ENCODE measurements around the gene SERPINB3. TPM values are rescaled to one million over a fixed set of nuclear protein-coding genes. Genes with fewer than 3 reads are reported as not detected.

SERPINB3 gene
- not detected in 2 replicates for total RNA-seq

GRCh38 chr18:63661750-63662149, at the start of gene SERPINB3:
Gene SERPINB3 (minus strand): TSS chr18:63661893. CDS start chr18:63661216, 677 bp downstream.

GRCh38 chr18:63702660-63703059, 41.0 kb upstream of the SERPINB3 start, which contains the start of gene SERPINB11:
Gene SERPINB11 (plus strand): TSS chr18:63702960. CDS start chr18:63710194, 7,234 bp downstream.

GRCh38 chr18:63644142-63644541, 17.6 kb downstream of the SERPINB3 start, which contains the start of gene SERPINB4:
Gene SERPINB4 (minus strand): TSS chr18:63644256. CDS start chr18:63643577, 679 bp downstream.

Other genes starting within 250 kb of the SERPINB3 start
- 42.2 and 61.7 TPM in 2 replicates for gene VPS4B, start 239.4 kb downstream of the SERPINB3 start, total RNA-seq
- not detected in 2 replicates for gene SERPINB5, start 184.9 kb downstream of the SERPINB3 start, total RNA-seq
- gene SERPINB12, start 119.5 kb downstream of the SERPINB3 start, total RNA-seq: not detected in 2 replicates
- not detected in 2 replicates for gene SERPINB13, start 74.5 kb downstream of the SERPINB3 start, total RNA-seq
- under 0.01 and 0.15 TPM in 2 replicates for gene SERPINB4, start 17.6 kb downstream of the SERPINB3 start, total RNA-seq
- not detected in 2 replicates for gene SERPINB11, start 41.1 kb upstream of the SERPINB3 start, total RNA-seq
- gene SERPINB7, start 113.5 kb upstream of the SERPINB3 start, total RNA-seq: under 0.01 and 0.30 TPM in 2 replicates
- 2.6 and 6.2 TPM in 2 replicates for gene SERPINB2, start 225.8 kb upstream of the SERPINB3 start, total RNA-seq
- gene SERPINB10, start 246.1 kb upstream of the SERPINB3 start, total RNA-seq: 0.32 TPM in 1 of 2 replicates, not detected in the other

Measured in epithelial cell of umbilical artery (primary cell).